WTC11 (cell line): ENCODE data around the gene FOXD1. TPM values are rescaled to one million over a fixed set of nuclear protein-coding genes. Genes with fewer than 3 reads are reported as not detected.
A peak's percentile ranks its signal among the peaks of the same experiment; 100 is the strongest.

Experiments
- ATAC-seq: fragments of 200-7000 bp; cut with Tn5 transposase; 2 replicates; pipeline ENCODE4 v1.10.0; 2021; ENCODE audit warnings: mild to moderate bottlenecking, moderate library complexity
- Bru-seq: library from RNA; stranded (reverse); fragments of 400-500 nt; gene quantifications from one replicate; lab custom pipeline; 2021; lab: Mats Ljungman, UMichigan
- CTCF ChIA-PET: fragments of 300-600 bp; sonication (Branson Sonifier 250); formaldehyde crosslinking; loops from one replicate; lab custom pipeline; 2021; ENCODE audit warnings: antibody characterized with exemption; lab: Charles Lee
- POLR2A ChIA-PET: fragments of 350-600 bp; sonication (Branson Sonifier 250); formaldehyde crosslinking; loops from one replicate; lab custom pipeline; 2021; ENCODE audit warnings: antibody characterized with exemption; lab: Charles Lee
- DNase-seq: peaks from one replicate; pipeline ENCODE4 v3.0.0; 2021; ENCODE audit warnings: low spot score
- H3K27ac Mint-ChIP-seq: 2 replicates; pipeline ENCODE4 v1.8.0; 2021; ENCODE audit warnings: mixed read lengths
- H3K27me3 Mint-ChIP-seq: 2 replicates; pipeline ENCODE4 v1.8.0; 2021; ENCODE audit warnings: low read depth, mild to moderate bottlenecking, moderate library complexity, mixed read lengths
- H3K36me3 Mint-ChIP-seq: 2 replicates; pipeline ENCODE4 v1.8.0; 2021; ENCODE audit warnings: mixed read lengths
- H3K4me1 Mint-ChIP-seq: 2 replicates; pipeline ENCODE4 v1.8.0; 2022; ENCODE audit warnings: mixed read lengths
- H3K4me3 Mint-ChIP-seq: 2 replicates; pipeline ENCODE4 v1.8.0; 2021; ENCODE audit warnings: mild to moderate bottlenecking, moderate library complexity, mixed read lengths
- H3K9me3 Mint-ChIP-seq: 2 replicates; pipeline ENCODE4 v1.8.0; 2021; ENCODE audit warnings: mixed read lengths
- ATF1 ChIP-seq: sonication (generic); formaldehyde crosslinking; IDR thresholded peaks from 2 replicates; pipeline ENCODE4 v1.8.1; 2023; ENCODE audit warnings: mild to moderate bottlenecking, moderate library complexity, missing genetic modification reagents
- CREM ChIP-seq: sonication (generic); formaldehyde crosslinking; IDR thresholded peaks from 2 replicates; pipeline ENCODE4 v1.8.1; 2022; ENCODE audit warnings: mild to moderate bottlenecking, missing genetic modification reagents, moderate library complexity
- FOXP1 ChIP-seq: sonication (generic); formaldehyde crosslinking; IDR thresholded peaks from 2 replicates; pipeline ENCODE4 v1.8.0; 2022; ENCODE audit warnings: missing genetic modification reagents, mild to moderate bottlenecking, moderate library complexity, borderline replicate concordance
- RORB ChIP-seq: fragments of 250-450 bp; sonication (Bioruptor Pico); IDR thresholded peaks from 2 replicates; pipeline ENCODE4 v1.9.0; 2021; ENCODE audit warnings: mild to moderate bottlenecking
- SMAD3 ChIP-seq: sonication (generic); formaldehyde crosslinking; IDR thresholded peaks from 2 replicates; pipeline ENCODE4 v1.8.0; 2022; ENCODE audit warnings: missing genetic modification reagents, mild to moderate bottlenecking, borderline replicate concordance
- ZNF416 ChIP-seq: fragments of 250-450 bp; sonication (Bioruptor Pico); IDR thresholded peaks from 2 replicates; pipeline ENCODE4 v1.9.0; 2021; ENCODE audit warnings: mild to moderate bottlenecking, inconsistent platforms
- long read RNA-seq, 3 experiments: library from RNA in 1 of 3; library from capped mRNA in 1 of 3; library from polyadenylated mRNA in 1 of 3; unstranded in 2 of 3; stranded (forward) in 1 of 3; transcript quantifications; one replicate each; pipeline ENCODE4 v2.0.0, GENCODE V29; 2021
- total RNA-seq: library from RNA; stranded (reverse); gene quantifications from 3 replicates; pipeline ENCODE4 v1.2.3, GENCODE V29; 2021
- TF ChIP-seq, protein P1 (sequence below): sonication (generic); formaldehyde crosslinking; IDR thresholded peaks from 2 replicates; pipeline ENCODE4 v1.8.1; 2023; ENCODE audit warnings: mild to moderate bottlenecking, missing genetic modification reagents
- TF ChIP-seq, protein P2 (sequence below): sonication (generic); formaldehyde crosslinking; IDR thresholded peaks from 2 replicates; pipeline ENCODE4 v1.8.0; 2022; ENCODE audit warnings: mild to moderate bottlenecking, missing genetic modification reagents
- TF ChIP-seq, protein P3 (sequence below): sonication (generic); formaldehyde crosslinking; IDR thresholded peaks from 2 replicates; pipeline ENCODE4 v1.8.1; 2022; ENCODE audit warnings: mild to moderate bottlenecking, moderate library complexity, missing genetic modification reagents
- TF ChIP-seq, protein P4 (sequence below): sonication (generic); formaldehyde crosslinking; IDR thresholded peaks from 2 replicates; pipeline ENCODE4 v1.8.1; 2023; ENCODE audit warnings: mild to moderate bottlenecking, missing genetic modification reagents, moderate library complexity
- TF ChIP-seq, protein P5 (sequence below): sonication (generic); formaldehyde crosslinking; IDR thresholded peaks from 2 replicates; pipeline ENCODE4 v1.8.0; 2022; ENCODE audit warnings: mild to moderate bottlenecking, missing genetic modification reagents
- TF ChIP-seq, protein P6 (sequence below): sonication (generic); formaldehyde crosslinking; IDR thresholded peaks from 2 replicates; pipeline ENCODE4 v1.8.0; 2022; ENCODE audit warnings: missing genetic modification reagents
- TF ChIP-seq, protein P7 (sequence below): sonication (generic); formaldehyde crosslinking; IDR thresholded peaks from 2 replicates; pipeline ENCODE4 v1.8.0; 2022; ENCODE audit warnings: mild to moderate bottlenecking, missing genetic modification reagents
- TF ChIP-seq, protein P8 (sequence below): sonication (generic); formaldehyde crosslinking; IDR thresholded peaks from 2 replicates; pipeline ENCODE4 v1.8.1; 2023; ENCODE audit warnings: mild to moderate bottlenecking, missing genetic modification reagents, borderline replicate concordance

FOXD1 gene
- total RNA-seq (7.0 to 10.3 TPM (median 7.9 TPM) in 3 replicates), Bru-seq, nascent RNA (percentile 58 among the genes with signal in this experiment)
- long read RNA-seq, experiment 1, transcript FOXD1-202 (1 exons, 2,272 nt) = major isoform, 21 of 21 reads
- long read RNA-seq, experiment 1, partial matches to known transcripts = 0 of 21 reads
- long read RNA-seq, experiment 1, other reads (novel, unspliced or antisense) = 0 of 21 reads
- long read RNA-seq, experiment 2, transcript FOXD1-202 (1 exons, 2,272 nt) = major isoform, 10 of 10 reads
- long read RNA-seq, experiment 2, partial matches to known transcripts = 0 of 10 reads
- long read RNA-seq, experiment 2, other reads (novel, unspliced or antisense) = 0 of 10 reads
- long read RNA-seq, experiment 3 = 0 reads

DNA sequence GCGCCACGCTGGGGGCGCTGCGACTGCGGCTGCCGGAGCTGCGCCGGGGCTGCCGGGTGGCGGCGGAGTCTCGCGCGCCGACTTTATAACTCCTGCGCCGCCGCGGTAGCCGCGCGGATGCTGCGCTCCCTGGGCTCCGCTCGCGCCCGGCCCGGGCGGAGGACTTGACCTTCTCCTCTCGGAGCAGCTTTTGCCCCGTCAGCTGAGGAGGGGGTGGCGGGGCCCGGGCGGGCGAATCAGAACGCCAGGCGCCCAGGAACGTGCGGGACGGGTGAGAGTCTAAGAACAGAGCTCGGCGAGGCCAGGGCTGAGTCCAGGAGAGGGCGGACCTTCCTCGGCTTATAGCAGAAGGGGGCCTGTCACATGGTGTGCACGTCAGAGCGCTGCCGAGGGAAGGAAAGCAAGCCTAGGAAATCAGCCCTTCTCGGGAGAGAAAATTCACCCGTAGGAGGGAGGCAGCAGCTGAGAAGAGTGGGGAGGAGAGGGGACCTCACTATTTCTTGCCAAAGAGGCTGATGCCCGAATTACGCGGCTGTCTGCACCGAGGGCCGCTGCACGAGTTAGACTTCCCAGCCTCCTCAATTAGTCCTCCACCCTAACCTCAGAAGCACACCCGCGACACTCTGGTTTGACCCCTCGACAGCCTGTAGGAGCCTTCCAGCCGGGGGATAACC is at the start of gene FOXD1:
FOXD1 (minus strand) TSS at position 315 of the 674 bp plus-strand sequence. CDS start 415 bp downstream, outside the sequence.
- peak; percentile 85 for DNase-seq
- peak; percentile 72 for ATAC-seq
- H3K27me3 Mint-ChIP-seq = peaks cover 93% of the 10 kb centered on the region
- no peak within 1 kb of the TSS for H3K27ac Mint-ChIP-seq
- ChIA-PET POLR2A (interaction anchor here (0.9 to 1.4 kb wide), 2 partner anchors 29 to 38 kb away, joined by 3 to 4 read pairs; no protein-coding TSS in a partner anchor), CTCF (interaction anchor here (0.9 to 4.4 kb wide), 12 partner anchors 21 to 247 kb away, joined by 3 to 38 read pairs (median 5); no protein-coding TSS in a partner anchor)
- H3K36me3 Mint-ChIP-seq = no peaks in the 10 kb centered on the region
- H3K4me1 Mint-ChIP-seq = peaks cover 43% of the 10 kb centered on the region
- H3K9me3 Mint-ChIP-seq = no peaks in the 10 kb centered on the region
- H3K4me3 Mint-ChIP-seq = peak within 1 kb of the TSS; percentile 74
- TF ChIP-seq, protein P1, sequence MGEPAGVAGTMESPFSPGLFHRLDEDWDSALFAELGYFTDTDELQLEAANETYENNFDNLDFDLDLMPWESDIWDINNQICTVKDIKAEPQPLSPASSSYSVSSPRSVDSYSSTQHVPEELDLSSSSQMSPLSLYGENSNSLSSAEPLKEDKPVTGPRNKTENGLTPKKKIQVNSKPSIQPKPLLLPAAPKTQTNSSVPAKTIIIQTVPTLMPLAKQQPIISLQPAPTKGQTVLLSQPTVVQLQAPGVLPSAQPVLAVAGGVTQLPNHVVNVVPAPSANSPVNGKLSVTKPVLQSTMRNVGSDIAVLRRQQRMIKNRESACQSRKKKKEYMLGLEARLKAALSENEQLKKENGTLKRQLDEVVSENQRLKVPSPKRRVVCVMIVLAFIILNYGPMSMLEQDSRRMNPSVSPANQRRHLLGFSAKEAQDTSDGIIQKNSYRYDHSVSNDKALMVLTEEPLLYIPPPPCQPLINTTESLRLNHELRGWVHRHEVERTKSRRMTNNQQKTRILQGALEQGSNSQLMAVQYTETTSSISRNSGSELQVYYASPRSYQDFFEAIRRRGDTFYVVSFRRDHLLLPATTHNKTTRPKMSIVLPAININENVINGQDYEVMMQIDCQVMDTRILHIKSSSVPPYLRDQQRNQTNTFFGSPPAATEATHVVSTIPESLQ (CRISPR knock-in tag) = no peak
- 0 out of 2 replicates have a peak, but pooled peaks have one; percentile 26 for TF ChIP-seq FOXP1 (CRISPR knock-in tag)
- TF ChIP-seq, protein P2, sequence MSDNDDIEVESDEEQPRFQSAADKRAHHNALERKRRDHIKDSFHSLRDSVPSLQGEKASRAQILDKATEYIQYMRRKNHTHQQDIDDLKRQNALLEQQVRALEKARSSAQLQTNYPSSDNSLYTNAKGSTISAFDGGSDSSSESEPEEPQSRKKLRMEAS (CRISPR knock-in tag) = peak; percentile 74; the same call in 1 of the 2 replicates
- TF ChIP-seq, protein P3, sequence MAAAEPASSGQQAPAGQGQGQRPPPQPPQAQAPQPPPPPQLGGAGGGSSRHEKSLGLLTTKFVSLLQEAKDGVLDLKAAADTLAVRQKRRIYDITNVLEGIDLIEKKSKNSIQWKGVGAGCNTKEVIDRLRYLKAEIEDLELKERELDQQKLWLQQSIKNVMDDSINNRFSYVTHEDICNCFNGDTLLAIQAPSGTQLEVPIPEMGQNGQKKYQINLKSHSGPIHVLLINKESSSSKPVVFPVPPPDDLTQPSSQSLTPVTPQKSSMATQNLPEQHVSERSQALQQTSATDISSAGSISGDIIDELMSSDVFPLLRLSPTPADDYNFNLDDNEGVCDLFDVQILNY (CRISPR knock-in tag) = no peak
- no peak for TF ChIP-seq RORB (CRISPR knock-in tag)
- TF ChIP-seq, protein P4, sequence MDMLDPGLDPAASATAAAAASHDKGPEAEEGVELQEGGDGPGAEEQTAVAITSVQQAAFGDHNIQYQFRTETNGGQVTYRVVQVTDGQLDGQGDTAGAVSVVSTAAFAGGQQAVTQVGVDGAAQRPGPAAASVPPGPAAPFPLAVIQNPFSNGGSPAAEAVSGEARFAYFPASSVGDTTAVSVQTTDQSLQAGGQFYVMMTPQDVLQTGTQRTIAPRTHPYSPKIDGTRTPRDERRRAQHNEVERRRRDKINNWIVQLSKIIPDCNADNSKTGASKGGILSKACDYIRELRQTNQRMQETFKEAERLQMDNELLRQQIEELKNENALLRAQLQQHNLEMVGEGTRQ (CRISPR knock-in tag) = peak; percentile 89
- 0 out of 2 replicates have a peak, but pooled peaks have one; percentile 57 for TF ChIP-seq CREM (CRISPR knock-in tag)
- TF ChIP-seq, protein P5, sequence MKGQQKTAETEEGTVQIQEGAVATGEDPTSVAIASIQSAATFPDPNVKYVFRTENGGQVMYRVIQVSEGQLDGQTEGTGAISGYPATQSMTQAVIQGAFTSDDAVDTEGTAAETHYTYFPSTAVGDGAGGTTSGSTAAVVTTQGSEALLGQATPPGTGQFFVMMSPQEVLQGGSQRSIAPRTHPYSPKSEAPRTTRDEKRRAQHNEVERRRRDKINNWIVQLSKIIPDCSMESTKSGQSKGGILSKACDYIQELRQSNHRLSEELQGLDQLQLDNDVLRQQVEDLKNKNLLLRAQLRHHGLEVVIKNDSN = peak; percentile 89
- TF ChIP-seq ZNF416 (CRISPR knock-in tag) = no peak

DNA sequence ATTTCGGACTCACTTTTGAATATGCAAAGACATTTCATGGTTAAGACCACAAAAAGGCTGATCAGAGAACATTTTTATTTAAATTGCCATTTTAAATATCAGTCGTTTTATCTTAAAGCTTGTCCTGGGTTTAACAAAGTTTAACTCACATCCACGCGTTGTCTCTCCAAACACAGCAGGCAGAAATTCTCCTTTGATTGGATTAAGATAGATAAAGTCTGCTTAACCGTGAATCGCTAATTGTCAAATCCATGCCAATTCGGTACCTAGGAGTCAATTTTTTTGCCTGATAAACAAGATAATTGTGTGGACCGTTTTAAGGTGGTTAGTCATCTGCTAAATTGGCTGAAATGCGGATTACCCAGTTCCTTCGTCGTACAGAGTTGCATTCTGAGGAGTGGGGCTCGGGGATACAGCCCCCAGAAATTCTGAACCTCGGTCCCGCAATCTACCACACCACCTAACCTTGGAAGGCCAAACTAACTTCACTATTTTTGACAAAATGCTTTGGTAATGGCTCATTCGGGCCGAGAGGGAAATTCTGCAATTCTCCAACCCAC is 49.0 kb upstream of the FOXD1 start:
- H3K4me3 Mint-ChIP-seq = peak overlapping the region; percentile 91
- no peaks in the 10 kb centered on the region for H3K9me3 Mint-ChIP-seq
- ChIA-PET POLR2A (interaction anchor here (0.6 to 2.8 kb wide), 2 partner anchors 10 to 251 kb away, joined by 3 to 21 read pairs; no protein-coding TSS in a partner anchor), CTCF (interaction anchor here (0.9 to 1.9 kb wide), 5 partner anchors 10 to 46 kb away, joined by 4 to 13 read pairs (median 8); no protein-coding TSS in a partner anchor)
- ATAC-seq (0 out of 2 replicates have a peak, but pooled peaks have one; percentile 3), DNase-seq (no peak)
- peaks cover 50% of the 10 kb centered on the region for H3K4me1 Mint-ChIP-seq
- no peaks in the 10 kb centered on the region for H3K27me3 Mint-ChIP-seq
- H3K27ac Mint-ChIP-seq = peak overlapping the region; percentile 89
- peaks cover 33% of the 10 kb centered on the region for H3K36me3 Mint-ChIP-seq
- TF ChIP-seq, protein P6, sequence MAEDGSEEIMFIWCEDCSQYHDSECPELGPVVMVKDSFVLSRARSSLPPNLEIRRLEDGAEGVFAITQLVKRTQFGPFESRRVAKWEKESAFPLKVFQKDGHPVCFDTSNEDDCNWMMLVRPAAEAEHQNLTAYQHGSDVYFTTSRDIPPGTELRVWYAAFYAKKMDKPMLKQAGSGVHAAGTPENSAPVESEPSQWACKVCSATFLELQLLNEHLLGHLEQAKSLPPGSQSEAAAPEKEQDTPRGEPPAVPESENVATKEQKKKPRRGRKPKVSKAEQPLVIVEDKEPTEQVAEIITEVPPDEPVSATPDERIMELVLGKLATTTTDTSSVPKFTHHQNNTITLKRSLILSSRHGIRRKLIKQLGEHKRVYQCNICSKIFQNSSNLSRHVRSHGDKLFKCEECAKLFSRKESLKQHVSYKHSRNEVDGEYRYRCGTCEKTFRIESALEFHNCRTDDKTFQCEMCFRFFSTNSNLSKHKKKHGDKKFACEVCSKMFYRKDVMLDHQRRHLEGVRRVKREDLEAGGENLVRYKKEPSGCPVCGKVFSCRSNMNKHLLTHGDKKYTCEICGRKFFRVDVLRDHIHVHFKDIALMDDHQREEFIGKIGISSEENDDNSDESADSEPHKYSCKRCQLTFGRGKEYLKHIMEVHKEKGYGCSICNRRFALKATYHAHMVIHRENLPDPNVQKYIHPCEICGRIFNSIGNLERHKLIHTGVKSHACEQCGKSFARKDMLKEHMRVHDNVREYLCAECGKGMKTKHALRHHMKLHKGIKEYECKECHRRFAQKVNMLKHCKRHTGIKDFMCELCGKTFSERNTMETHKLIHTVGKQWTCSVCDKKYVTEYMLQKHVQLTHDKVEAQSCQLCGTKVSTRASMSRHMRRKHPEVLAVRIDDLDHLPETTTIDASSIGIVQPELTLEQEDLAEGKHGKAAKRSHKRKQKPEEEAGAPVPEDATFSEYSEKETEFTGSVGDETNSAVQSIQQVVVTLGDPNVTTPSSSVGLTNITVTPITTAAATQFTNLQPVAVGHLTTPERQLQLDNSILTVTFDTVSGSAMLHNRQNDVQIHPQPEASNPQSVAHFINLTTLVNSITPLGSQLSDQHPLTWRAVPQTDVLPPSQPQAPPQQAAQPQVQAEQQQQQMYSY (CRISPR knock-in tag) = no peak
- TF ChIP-seq ATF1 (CRISPR knock-in tag) (no peak), SMAD3 (no peak), RORB (CRISPR knock-in tag) (no peak), ZNF416 (CRISPR knock-in tag) (no peak)
- TF ChIP-seq, protein P7, sequence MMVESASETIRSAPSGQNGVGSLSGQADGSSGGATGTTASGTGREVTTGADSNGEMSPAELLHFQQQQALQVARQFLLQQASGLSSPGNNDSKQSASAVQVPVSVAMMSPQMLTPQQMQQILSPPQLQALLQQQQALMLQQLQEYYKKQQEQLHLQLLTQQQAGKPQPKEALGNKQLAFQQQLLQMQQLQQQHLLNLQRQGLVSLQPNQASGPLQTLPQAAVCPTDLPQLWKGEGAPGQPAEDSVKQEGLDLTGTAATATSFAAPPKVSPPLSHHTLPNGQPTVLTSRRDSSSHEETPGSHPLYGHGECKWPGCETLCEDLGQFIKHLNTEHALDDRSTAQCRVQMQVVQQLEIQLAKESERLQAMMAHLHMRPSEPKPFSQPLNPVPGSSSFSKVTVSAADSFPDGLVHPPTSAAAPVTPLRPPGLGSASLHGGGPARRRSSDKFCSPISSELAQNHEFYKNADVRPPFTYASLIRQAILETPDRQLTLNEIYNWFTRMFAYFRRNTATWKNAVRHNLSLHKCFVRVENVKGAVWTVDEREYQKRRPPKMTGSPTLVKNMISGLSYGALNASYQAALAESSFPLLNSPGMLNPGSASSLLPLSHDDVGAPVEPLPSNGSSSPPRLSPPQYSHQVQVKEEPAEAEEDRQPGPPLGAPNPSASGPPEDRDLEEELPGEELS (CRISPR knock-in tag) = no peak
- TF ChIP-seq, protein P2 (CRISPR knock-in tag) = no peak
- TF ChIP-seq, protein P8, sequence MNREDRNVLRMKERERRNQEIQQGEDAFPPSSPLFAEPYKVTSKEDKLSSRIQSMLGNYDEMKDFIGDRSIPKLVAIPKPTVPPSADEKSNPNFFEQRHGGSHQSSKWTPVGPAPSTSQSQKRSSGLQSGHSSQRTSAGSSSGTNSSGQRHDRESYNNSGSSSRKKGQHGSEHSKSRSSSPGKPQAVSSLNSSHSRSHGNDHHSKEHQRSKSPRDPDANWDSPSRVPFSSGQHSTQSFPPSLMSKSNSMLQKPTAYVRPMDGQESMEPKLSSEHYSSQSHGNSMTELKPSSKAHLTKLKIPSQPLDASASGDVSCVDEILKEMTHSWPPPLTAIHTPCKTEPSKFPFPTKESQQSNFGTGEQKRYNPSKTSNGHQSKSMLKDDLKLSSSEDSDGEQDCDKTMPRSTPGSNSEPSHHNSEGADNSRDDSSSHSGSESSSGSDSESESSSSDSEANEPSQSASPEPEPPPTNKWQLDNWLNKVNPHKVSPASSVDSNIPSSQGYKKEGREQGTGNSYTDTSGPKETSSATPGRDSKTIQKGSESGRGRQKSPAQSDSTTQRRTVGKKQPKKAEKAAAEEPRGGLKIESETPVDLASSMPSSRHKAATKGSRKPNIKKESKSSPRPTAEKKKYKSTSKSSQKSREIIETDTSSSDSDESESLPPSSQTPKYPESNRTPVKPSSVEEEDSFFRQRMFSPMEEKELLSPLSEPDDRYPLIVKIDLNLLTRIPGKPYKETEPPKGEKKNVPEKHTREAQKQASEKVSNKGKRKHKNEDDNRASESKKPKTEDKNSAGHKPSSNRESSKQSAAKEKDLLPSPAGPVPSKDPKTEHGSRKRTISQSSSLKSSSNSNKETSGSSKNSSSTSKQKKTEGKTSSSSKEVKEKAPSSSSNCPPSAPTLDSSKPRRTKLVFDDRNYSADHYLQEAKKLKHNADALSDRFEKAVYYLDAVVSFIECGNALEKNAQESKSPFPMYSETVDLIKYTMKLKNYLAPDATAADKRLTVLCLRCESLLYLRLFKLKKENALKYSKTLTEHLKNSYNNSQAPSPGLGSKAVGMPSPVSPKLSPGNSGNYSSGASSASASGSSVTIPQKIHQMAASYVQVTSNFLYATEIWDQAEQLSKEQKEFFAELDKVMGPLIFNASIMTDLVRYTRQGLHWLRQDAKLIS (CRISPR knock-in tag) = no peak
